HCT116 (cell line): Measurements from ENCODE around the gene LRBA. TPM values are rescaled to one million over a fixed set of nuclear protein-coding genes. Genes with fewer than 3 reads are reported as not detected.
"Not testable (repeated sequence)": the region's sequence is repeated elsewhere in the genome, so short reads cannot be mapped to it uniquely, and the experiment has no call there.

ENCODE experiments used
- ATAC-seq: fragments of 200-7000 bp; cut with Tn5 transposase; 2 replicates; pipeline ENCODE4 v1.9.1; 2020; ENCODE audit warnings: mild to moderate bottlenecking, moderate library complexity
- BruUV-seq: library from RNA; stranded (reverse); fragments of 400-500 nt; replicated peaks from 2 replicates; lab custom pipeline; 2021; lab: Mats Ljungman, UMichigan
- CTCF ChIA-PET: fragments of 300-600 bp; sonication (Branson Sonifier 250); formaldehyde crosslinking; loops from one replicate; lab custom pipeline; 2021; ENCODE audit warnings: antibody characterized with exemption; lab: Charles Lee
- POLR2A ChIA-PET: fragments of 300-600, 350-600 bp; sonication (Branson Sonifier 250); formaldehyde crosslinking; loops from one replicate; lab custom pipeline; 2021; ENCODE audit warnings: antibody characterized with exemption; lab: Charles Lee
- RAD21 ChIA-PET, 2 experiments: fragments of 300-600 bp; sonication (Branson Sonifier 250); formaldehyde crosslinking; loops; one replicate each; lab custom pipeline; 2023; ENCODE audit warnings: low total read pairs in 2 of 2; ENCODE audit not compliant: uncharacterized antibody in 2 of 2, unreplicated experiment in 2 of 2, low non-redundant PET in 1 of 2; lab: Charles Lee
- DNase-seq: peaks from one replicate; pipeline ENCODE4 v3.0.0-alpha.2; 2010; ENCODE audit warnings: low read depth, low spot score
- H2AFZ ChIP-seq: fragments of 200-600 bp; shearing (Covaris generic), sonication (generic); 2 replicates; pipeline ENCODE4 v1.6.1; 2017; ENCODE audit warnings: low read depth, mixed run types, mixed read lengths, antibody characterized with exemption, low read length; ENCODE audit not compliant: poor library complexity, severe bottlenecking
- H3K27ac ChIP-seq: 2 replicates; pipeline ENCODE4 v1.5.1; 2012; ENCODE audit warnings: low read depth, low read length
- H3K27me3 ChIP-seq: fragments of 200-600 bp; sonication (generic); 2 replicates; pipeline ENCODE4 v1.6.1; 2016; ENCODE audit warnings: mixed run types, low read length, mixed read lengths; ENCODE audit not compliant: insufficient read depth
- H3K36me3 ChIP-seq, 2 experiments: fragments of 200-500 bp in 1 of 2; fragments of 200-600 bp in 1 of 2; sonication (Bioruptor generic) in 1 of 2; sonication (generic) in 1 of 2; 2 replicates each; pipeline versions ENCODE4 v1.5.1 to v1.6.1; 2014 to 2016; ENCODE audit warnings: low read length in 2 of 2, inconsistent platforms in 1 of 2, mixed read lengths in 1 of 2, mixed run types in 1 of 2; ENCODE audit not compliant: insufficient read depth in 2 of 2, control insufficient read depth in 1 of 2
- H3K4me1 ChIP-seq, 2 experiments: fragments of 200-600 bp in 1 of 2; sonication (generic) in 1 of 2; 2 replicates each; pipeline versions ENCODE4 v1.5.1 to v1.6.1; 2012 to 2017; ENCODE audit warnings: low read length in 2 of 2, inconsistent platforms in 1 of 2, mild to moderate bottlenecking in 1 of 2, mixed read lengths in 1 of 2, mixed run types in 1 of 2, moderate library complexity in 1 of 2; ENCODE audit not compliant: insufficient read depth in 2 of 2, control insufficient read depth in 1 of 2
- H3K4me2 ChIP-seq: fragments of 200-600 bp; sonication (generic); 2 replicates; pipeline ENCODE4 v1.6.1; 2017; ENCODE audit warnings: mixed run types, low read length, mixed read lengths
- H3K4me3 ChIP-seq, 2 experiments: fragments of 200-600 bp in 1 of 2; sonication (generic) in 1 of 2; replicated peaks in 1 of 2; 2 replicates each; pipeline ENCODE4 v1.5.1; 2011 to 2016; ENCODE audit warnings: low read length in 2 of 2, control low read depth in 1 of 2, low read depth in 1 of 2, mild to moderate bottlenecking in 1 of 2, mixed read lengths in 1 of 2, mixed run types in 1 of 2
- H3K79me2 ChIP-seq: fragments of 200-600 bp; sonication (generic); 2 replicates; pipeline ENCODE4 v1.6.1; 2017; ENCODE audit warnings: mild to moderate bottlenecking, mixed run types, low read length, moderate library complexity, mixed read lengths; ENCODE audit not compliant: insufficient read depth
- H3K9ac ChIP-seq: fragments of 200-600 bp; sonication (generic); 2 replicates; pipeline ENCODE4 v1.6.1; 2016; ENCODE audit warnings: low read length, mixed read lengths
- H3K9me2 ChIP-seq: fragments of 200-600 bp; sonication (generic), shearing (Covaris generic); 2 replicates; pipeline ENCODE4 v1.6.1; 2017; ENCODE audit warnings: mixed run types, mild to moderate bottlenecking, moderate library complexity; ENCODE audit not compliant: insufficient read depth
- H3K9me3 ChIP-seq, 2 experiments: fragments of 200-500 bp in 1 of 2; fragments of 200-600 bp in 1 of 2; sonication (Bioruptor generic) in 1 of 2; sonication (generic) in 1 of 2; 2 replicates each; pipeline ENCODE4 v1.6.1; 2014 to 2017; ENCODE audit warnings: low read length in 2 of 2, mixed read lengths in 2 of 2, inconsistent platforms in 1 of 2, low read depth in 1 of 2, mild to moderate bottlenecking in 1 of 2, mixed run types in 1 of 2, moderate library complexity in 1 of 2; ENCODE audit not compliant: control insufficient read depth in 1 of 2, insufficient read depth in 1 of 2
- H4K20me1 ChIP-seq: fragments of 200-600 bp; sonication (generic), shearing (Covaris generic); 2 replicates; pipeline ENCODE4 v1.6.1; 2017; ENCODE audit warnings: mixed run types, mild to moderate bottlenecking, moderate library complexity; ENCODE audit not compliant: insufficient read depth
- ATF3 ChIP-seq: IDR thresholded peaks from 2 replicates; pipeline ENCODE4 v1.6.1; 2012
- CBX3 ChIP-seq: IDR thresholded peaks from 2 replicates; pipeline ENCODE4 v1.6.1; 2012; ENCODE audit warnings: low read depth
- CEBPB ChIP-seq: IDR thresholded peaks from 2 replicates; pipeline ENCODE4 v1.6.1; 2012; ENCODE audit warnings: low read depth
- CTCF ChIP-seq, 3 experiments: fragments of 200-600 bp in 1 of 3; sonication (generic) in 1 of 3; IDR thresholded peaks in 2 of 3; conservative IDR thresholded peaks in 1 of 3; 2 replicates each; pipeline ENCODE4 v1.5.1; 2012 to 2017; ENCODE audit warnings: low read depth in 2 of 3, low read length in 2 of 3, antibody characterized with exemption in 1 of 3, borderline replicate concordance in 1 of 3, control low read depth in 1 of 3, mild to moderate bottlenecking in 1 of 3, mixed read lengths in 1 of 3, mixed run types in 1 of 3, moderate library complexity in 1 of 3; ENCODE audit not compliant: insufficient read depth in 1 of 3
- EGR1 ChIP-seq: IDR thresholded peaks from 2 replicates; pipeline ENCODE4 v1.6.1; 2012; ENCODE audit warnings: low read depth
- ELF1 ChIP-seq: IDR thresholded peaks from 2 replicates; pipeline ENCODE4 v1.6.1; 2012; ENCODE audit warnings: low read depth, borderline replicate concordance
- EZH2 ChIP-seq: fragments of 200-600 bp; sonication (generic); IDR thresholded peaks from 2 replicates; pipeline ENCODE4 v1.6.1; 2017; ENCODE audit warnings: antibody characterized with exemption, mixed run types
- EZH2phosphoT487 ChIP-seq: fragments of 200-600 bp; IDR thresholded peaks from 2 replicates; pipeline ENCODE4 v1.6.1; 2018; ENCODE audit warnings: antibody characterized with exemption, borderline replicate concordance
- FOSL1 ChIP-seq: IDR thresholded peaks from 2 replicates; pipeline ENCODE4 v1.6.1; 2012; ENCODE audit warnings: low read depth
- RAD21 ChIP-seq: IDR thresholded peaks from 2 replicates; pipeline ENCODE4 v1.6.1; 2012; ENCODE audit warnings: low read depth, mild to moderate bottlenecking
- SIN3A ChIP-seq: IDR thresholded peaks from 2 replicates; pipeline ENCODE4 v1.6.1; 2012; ENCODE audit warnings: low read depth
- SP1 ChIP-seq: IDR thresholded peaks from 2 replicates; pipeline ENCODE4 v1.6.1; 2012; ENCODE audit warnings: low read depth
- SRF ChIP-seq: IDR thresholded peaks from 2 replicates; pipeline ENCODE4 v1.6.1; 2012; ENCODE audit warnings: low read depth
- TCF7L2 ChIP-seq: IDR thresholded peaks from 2 replicates; pipeline ENCODE4 v1.7.0; 2011; ENCODE audit warnings: borderline replicate concordance, inconsistent platforms; ENCODE audit not compliant: insufficient read depth, insufficient read length; ENCODE audit errors: extremely low read depth
- YY1 ChIP-seq: IDR thresholded peaks from 2 replicates; pipeline ENCODE4 v1.6.1; 2011; ENCODE audit warnings: low read length, low read depth, moderate library complexity, mild to moderate bottlenecking; ENCODE audit not compliant: insufficient replicate concordance; ENCODE audit errors: extremely low read depth
- ZFX ChIP-seq: fragments of 450-650 bp; IDR thresholded peaks from 2 replicates; pipeline ENCODE4 v1.6.1; 2017
- intact Hi-C: fragments of 100-400 bp; cut with micrococcal nuclease; formaldehyde crosslinking; loops from 2 replicates; pipeline ENCODE4 v1.10.0; 2022
- total RNA-seq: library from RNA; stranded (reverse); gene quantifications from one replicate; pipeline ENCODE4 v1.2.1, GENCODE V29; 2021; ENCODE audit not compliant: unreplicated experiment
- TF ChIP-seq, protein P1 (sequence below): IDR thresholded peaks from 2 replicates; pipeline ENCODE4 v1.6.1; 2012
- TF ChIP-seq, protein P2 (sequence below): IDR thresholded peaks from 2 replicates; pipeline ENCODE4 v1.6.1; 2012; ENCODE audit warnings: low read depth

The LRBA gene
- total RNA-seq, 1 experiment from 2014 or later = 79.8 TPM

DNA sequence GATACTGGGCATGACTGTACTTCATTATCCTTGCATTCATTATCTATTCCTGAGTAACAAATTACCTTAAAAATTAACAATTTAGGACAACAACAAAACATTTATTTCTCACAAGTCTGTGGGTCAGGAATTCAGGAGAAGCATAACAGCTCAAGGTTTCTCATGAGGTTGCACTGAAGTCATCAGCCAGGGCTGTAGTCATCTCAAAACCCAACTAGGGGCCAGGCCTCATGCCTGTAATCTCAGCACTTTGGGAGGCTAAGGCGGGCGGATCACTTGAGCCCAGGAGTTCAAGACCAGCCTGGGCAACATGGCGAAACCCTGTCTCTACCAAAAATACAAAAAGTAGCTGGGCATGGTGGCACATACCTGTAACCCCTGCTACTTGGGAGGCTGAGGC, 48.1 kb upstream of the LRBA start:
- H3K9me3 ChIP-seq, ATAC-seq, POLR2A ChIA-PET, H3K9me2 ChIP-seq, BruUV-seq, H2AFZ ChIP-seq, intact Hi-C loops, H3K4me3 ChIP-seq, CTCF ChIA-PET, H4K20me1 ChIP-seq, H3K27me3 ChIP-seq, RAD21 ChIA-PET, DNase-seq, H3K9ac ChIP-seq, H3K4me1 ChIP-seq, H3K4me2 ChIP-seq, H3K36me3 ChIP-seq, H3K79me2 ChIP-seq, H3K27ac ChIP-seq: not testable (repeated sequence)

DNA sequence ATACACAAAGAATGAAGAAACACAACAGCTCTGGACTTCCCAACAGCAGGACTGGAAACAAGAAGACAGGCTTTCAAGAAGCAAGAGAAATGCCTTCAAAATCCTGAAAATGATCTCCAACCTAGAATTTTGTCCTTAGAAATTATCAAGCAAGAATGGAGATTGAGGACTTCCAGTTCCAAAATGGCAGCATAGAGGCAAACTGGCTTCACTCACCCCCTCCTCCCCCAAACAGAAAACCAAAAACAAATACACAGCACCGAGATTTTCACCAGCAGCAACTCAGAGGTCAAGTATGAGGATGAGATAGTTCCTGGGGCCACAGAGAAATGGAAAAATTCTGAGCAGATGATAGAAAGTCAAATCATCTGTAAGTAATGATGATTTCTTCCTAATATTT, 40.5 kb upstream of the LRBA start:
- ATAC-seq (no peak), DNase-seq (no peak)
- Histone ChIP-seq H3K9me2 (no peaks in the 10 kb centered on the region), H4K20me1 (no peaks in the 10 kb centered on the region), H3K4me2 (no peak overlapping the region), H2AFZ (no peak overlapping the region), H3K36me3 (no peaks in the 10 kb centered on the region), H3K79me2 (no peaks in the 10 kb centered on the region), H3K9me3 (no peaks in the 10 kb centered on the region), H3K27me3 (no peaks in the 10 kb centered on the region), H3K9ac (no peak overlapping the region), H3K4me1 (no peaks in the 10 kb centered on the region), H3K27ac (no peak overlapping the region), H3K4me3 (no peak overlapping the region)
- ChIA-PET CTCF (no interaction called here), RAD21 (no interaction called here), POLR2A (no interaction called here)
- no TSS peak for BruUV-seq
- intact Hi-C loops = no loop called here
- TF ChIP-seq, protein P1, sequence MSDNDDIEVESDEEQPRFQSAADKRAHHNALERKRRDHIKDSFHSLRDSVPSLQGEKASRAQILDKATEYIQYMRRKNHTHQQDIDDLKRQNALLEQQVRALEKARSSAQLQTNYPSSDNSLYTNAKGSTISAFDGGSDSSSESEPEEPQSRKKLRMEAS = no peak
- TF ChIP-seq RAD21 (no peak), EZH2phosphoT487 (no peak), YY1 (no peak), ELF1 (no peak), CBX3 (no peak), SP1 (no peak), SIN3A (no peak), CEBPB (no peak), EGR1 (no peak), TCF7L2 (no peak), FOSL1 (no peak), SRF (no peak), EZH2 (no peak), CTCF (IDR thresholded peaks at IDR 0.05 in 2 of 3, conservative IDR thresholded peaks at IDR 0.05 in 1 of 3; ENCODE audit: borderline replicate concordance in 1 of 3, insufficient read depth in 1 of 3, low read depth in 2 of 3, low read length in 2 of 3) (no peak), ATF3 (no peak), ZFX (no peak)
- TF ChIP-seq, protein P2, sequence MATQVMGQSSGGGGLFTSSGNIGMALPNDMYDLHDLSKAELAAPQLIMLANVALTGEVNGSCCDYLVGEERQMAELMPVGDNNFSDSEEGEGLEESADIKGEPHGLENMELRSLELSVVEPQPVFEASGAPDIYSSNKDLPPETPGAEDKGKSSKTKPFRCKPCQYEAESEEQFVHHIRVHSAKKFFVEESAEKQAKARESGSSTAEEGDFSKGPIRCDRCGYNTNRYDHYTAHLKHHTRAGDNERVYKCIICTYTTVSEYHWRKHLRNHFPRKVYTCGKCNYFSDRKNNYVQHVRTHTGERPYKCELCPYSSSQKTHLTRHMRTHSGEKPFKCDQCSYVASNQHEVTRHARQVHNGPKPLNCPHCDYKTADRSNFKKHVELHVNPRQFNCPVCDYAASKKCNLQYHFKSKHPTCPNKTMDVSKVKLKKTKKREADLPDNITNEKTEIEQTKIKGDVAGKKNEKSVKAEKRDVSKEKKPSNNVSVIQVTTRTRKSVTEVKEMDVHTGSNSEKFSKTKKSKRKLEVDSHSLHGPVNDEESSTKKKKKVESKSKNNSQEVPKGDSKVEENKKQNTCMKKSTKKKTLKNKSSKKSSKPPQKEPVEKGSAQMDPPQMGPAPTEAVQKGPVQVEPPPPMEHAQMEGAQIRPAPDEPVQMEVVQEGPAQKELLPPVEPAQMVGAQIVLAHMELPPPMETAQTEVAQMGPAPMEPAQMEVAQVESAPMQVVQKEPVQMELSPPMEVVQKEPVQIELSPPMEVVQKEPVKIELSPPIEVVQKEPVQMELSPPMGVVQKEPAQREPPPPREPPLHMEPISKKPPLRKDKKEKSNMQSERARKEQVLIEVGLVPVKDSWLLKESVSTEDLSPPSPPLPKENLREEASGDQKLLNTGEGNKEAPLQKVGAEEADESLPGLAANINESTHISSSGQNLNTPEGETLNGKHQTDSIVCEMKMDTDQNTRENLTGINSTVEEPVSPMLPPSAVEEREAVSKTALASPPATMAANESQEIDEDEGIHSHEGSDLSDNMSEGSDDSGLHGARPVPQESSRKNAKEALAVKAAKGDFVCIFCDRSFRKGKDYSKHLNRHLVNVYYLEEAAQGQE = no peak
